Naive B cell (primary cell): ENCODE results near the gene YTHDF2. TPM values are rescaled to one million over a fixed set of nuclear protein-coding genes. Genes with fewer than 3 reads are reported as not detected.
"Not testable (repeated sequence)": the region's sequence is repeated elsewhere in the genome, so short reads cannot be mapped to it uniquely, and the experiment has no call there.

Experiments
- ATAC-seq, 2 donors: fragments of 150-1000 bp; cut with Tn5 transposase; 2 replicates each; pipeline ENCODE4 v1.10.0; 2021; ENCODE audit warnings: low read depth in 2 of 2, mild to moderate bottlenecking in 2 of 2, moderate library complexity in 2 of 2
- DNase-seq: peaks from one replicate; pipeline ENCODE4 v3.0.0; 2022
- H3K27ac Mint-ChIP-seq, 6 donors: one replicate each; pipeline ENCODE4 v1.8.0; 2020 to 2022; ENCODE audit warnings: mild to moderate bottlenecking in 6 of 6, mixed read lengths in 6 of 6, moderate library complexity in 5 of 6, inconsistent platforms in 2 of 6
- H3K27me3 Mint-ChIP-seq, 3 donors: one replicate each; pipeline ENCODE4 v1.8.0; 2021 to 2022; ENCODE audit warnings: mixed read lengths in 3 of 3, mild to moderate bottlenecking in 1 of 3
- H3K36me3 Mint-ChIP-seq, 2 donors: one replicate each; pipeline ENCODE4 v1.8.0; 2020 to 2022; ENCODE audit warnings: mixed read lengths in 2 of 2, inconsistent platforms in 1 of 2, mild to moderate bottlenecking in 1 of 2
- H3K4me1 Mint-ChIP-seq, 3 donors: one replicate each; pipeline ENCODE4 v1.8.0; 2020 to 2022; ENCODE audit warnings: mixed read lengths in 3 of 3, inconsistent platforms in 1 of 3, mild to moderate bottlenecking in 1 of 3, moderate library complexity in 1 of 3
- H3K4me3 Mint-ChIP-seq, 8 donors: one replicate each; pipeline ENCODE4 v1.8.0; 2020 to 2022; ENCODE audit warnings: mild to moderate bottlenecking in 8 of 8, mixed read lengths in 8 of 8, moderate library complexity in 8 of 8, inconsistent platforms in 2 of 8
- H3K9me3 Mint-ChIP-seq, 7 donors: one replicate each; pipeline ENCODE4 v1.8.0; 2020 to 2022; ENCODE audit warnings: mixed read lengths in 7 of 7, mild to moderate bottlenecking in 5 of 7, inconsistent platforms in 2 of 7, moderate library complexity in 1 of 7
- polyA plus RNA-seq, 6 donors: library from polyadenylated mRNA; unstranded; fragments of 300-500 nt; fragmentation: Illumina TruSeq; gene quantifications; one replicate each; pipeline ENCODE4 v1.2.3, GENCODE V29; 2021; ENCODE audit warnings: low read depth in 6 of 6

The YTHDF2 gene
- polyA plus RNA-seq, 6 donors from 2014 or later, result 114 to 195 (median 133) TPM

- Mint-ChIP-seq H3K27ac (peak overlapping the region in 3 of 6 donors; percentile 5 to 55 (median 35)), H3K36me3 (peaks cover 21 to 24% of the 10 kb centered on the region in 2 donors), H3K9me3 (no peaks in the 10 kb centered on the region), H3K4me1 (peaks cover 36 to 66% (median 43%) of the 10 kb centered on the region in 3 donors), H3K4me3 (peak overlapping the region in 4 of 8 donors; percentile 4 to 69 (median 34)), H3K27me3 (no peaks in the 10 kb centered on the region)
- DNase-seq (no peak), ATAC-seq (no peak)
These were observed 7.4 kb downstream of the YTHDF2 start for GRCh38 chr1:28744184-28744583.

- Mint-ChIP-seq H3K4me3 (peak overlapping the region in 1 of 8 donors; percentile 17), H3K36me3 (peaks cover 23 to 26% of the 10 kb centered on the region in 2 donors), H3K4me1 (peaks cover 39 to 69% (median 49%) of the 10 kb centered on the region in 3 donors), H3K27me3 (no peaks in the 10 kb centered on the region), H3K27ac (peak overlapping the region in 1 of 6 donors; percentile 33), H3K9me3 (no peaks in the 10 kb centered on the region)
- DNase-seq (no peak), ATAC-seq (no peak)
These were observed 9.0 kb downstream of the YTHDF2 start for GRCh38 chr1:28745653-28746173.

- Mint-ChIP-seq H3K27me3 (no peaks in the 10 kb centered on the region), H3K4me3 (no peak overlapping the region), H3K36me3 (peaks cover 9 to 15% of the 10 kb centered on the region in 2 donors), H3K9me3 (no peaks in the 10 kb centered on the region), H3K27ac (peak overlapping the region in 2 of 6 donors; percentile 54 to 64), H3K4me1 (peaks cover 29 to 58% (median 51%) of the 10 kb centered on the region in 3 donors)
- no peak for ATAC-seq
- no peak for DNase-seq
These were observed 13.6 kb downstream of the YTHDF2 start for GRCh38 chr1:28750330-28750729.

GRCh38 chr1:28750771-28751294 is 14.1 kb downstream of the YTHDF2 start:
- peaks cover 29 to 54% (median 51%) of the 10 kb centered on the region in 3 donors for H3K4me1 Mint-ChIP-seq
- not testable (repeated sequence) for H3K27me3 Mint-ChIP-seq, ATAC-seq, H3K9me3 Mint-ChIP-seq, DNase-seq, H3K27ac Mint-ChIP-seq
- peaks cover 9 to 15% of the 10 kb centered on the region in 2 donors for H3K36me3 Mint-ChIP-seq
- peak overlapping the region in 1 of 8 donors; percentile 21 for H3K4me3 Mint-ChIP-seq

GRCh38 chr1:28751315-28752060 is 14.7 kb downstream of the YTHDF2 start:
- no peak for DNase-seq
- H3K36me3 Mint-ChIP-seq, result peaks cover 9 to 15% of the 10 kb centered on the region in 2 donors
- H3K9me3 Mint-ChIP-seq, result no peaks in the 10 kb centered on the region
- no peaks in the 10 kb centered on the region for H3K27me3 Mint-ChIP-seq
- H3K4me1 Mint-ChIP-seq, result peaks cover 25 to 47% (median 45%) of the 10 kb centered on the region in 3 donors
- H3K4me3 Mint-ChIP-seq, result no peak overlapping the region
- H3K27ac Mint-ChIP-seq, result peak overlapping the region in 4 of 6 donors; percentile 2 to 84 (median 50)
- no peak for ATAC-seq

GRCh38 chr1:28755701-28756100 is 19.0 kb downstream of the YTHDF2 start:
- no peak overlapping the region for H3K27ac Mint-ChIP-seq
- H3K9me3 Mint-ChIP-seq, result no peaks in the 10 kb centered on the region
- no peak for ATAC-seq
- no peak overlapping the region for H3K4me3 Mint-ChIP-seq
- peaks cover 5 to 9% of the 10 kb centered on the region in 2 donors for H3K36me3 Mint-ChIP-seq
- H3K27me3 Mint-ChIP-seq, result no peaks in the 10 kb centered on the region
- peaks cover 16 to 24% (median 23%) of the 10 kb centered on the region in 3 donors for H3K4me1 Mint-ChIP-seq
- no peak for DNase-seq

- no peaks in the 10 kb centered on the region for H3K9me3 Mint-ChIP-seq
- no peak overlapping the region for H3K4me3 Mint-ChIP-seq
- peak overlapping the region in 2 of 6 donors; percentile 39 to 70 for H3K27ac Mint-ChIP-seq
- peaks cover 0 to 14% of the 10 kb centered on the region in 2 donors for H3K36me3 Mint-ChIP-seq
- DNase-seq, result no peak
- no peaks in the 10 kb centered on the region for H3K27me3 Mint-ChIP-seq
- peaks cover 11 to 21% (median 17%) of the 10 kb centered on the region in 3 donors for H3K4me1 Mint-ChIP-seq
- no peak for ATAC-seq
These were observed 20.1 kb downstream of the YTHDF2 start for GRCh38 chr1:28756846-28757245.

- Mint-ChIP-seq H3K36me3 (peaks cover 0 to 10% of the 10 kb centered on the region in 2 donors), H3K27ac (peak overlapping the region in 3 of 6 donors; percentile 12 to 75 (median 52)), H3K4me3 (no peak overlapping the region), H3K27me3 (no peaks in the 10 kb centered on the region), H3K4me1 (peaks cover 10 to 23% (median 14%) of the 10 kb centered on the region in 3 donors), H3K9me3 (no peaks in the 10 kb centered on the region)
- no peak for ATAC-seq
- DNase-seq, result no peak
These were observed 21.7 kb downstream of the YTHDF2 start for GRCh38 chr1:28758420-28758819.

GRCh38 chr1:28759257-28759656 is 22.5 kb downstream of the YTHDF2 start:
- ATAC-seq (no peak), DNase-seq (no peak)
- Mint-ChIP-seq H3K4me1 (peaks cover 5 to 21% (median 9%) of the 10 kb centered on the region in 3 donors), H3K27me3 (no peaks in the 10 kb centered on the region), H3K9me3 (no peaks in the 10 kb centered on the region), H3K4me3 (no peak overlapping the region), H3K27ac (no peak overlapping the region), H3K36me3 (peaks cover 0 to 7% of the 10 kb centered on the region in 2 donors)

GRCh38 chr1:28761189-28761588 is 24.4 kb downstream of the YTHDF2 start:
- Mint-ChIP-seq H3K27me3 (no peaks in the 10 kb centered on the region), H3K4me3 (no peak overlapping the region), H3K36me3 (peaks cover 0 to 7% of the 10 kb centered on the region in 2 donors), H3K27ac (peak overlapping the region in 1 of 6 donors; percentile 74), H3K9me3 (no peaks in the 10 kb centered on the region), H3K4me1 (peaks cover 16 to 29% (median 20%) of the 10 kb centered on the region in 3 donors)
- ATAC-seq, result no peak
- DNase-seq, result no peak

- DNase-seq (no peak), ATAC-seq (no peak)
- H3K27me3 Mint-ChIP-seq, result no peaks in the 10 kb centered on the region
- peaks cover 13 to 27% (median 19%) of the 10 kb centered on the region in 3 donors for H3K4me1 Mint-ChIP-seq
- peak overlapping the region in 1 of 8 donors; percentile 35 for H3K4me3 Mint-ChIP-seq
- H3K27ac Mint-ChIP-seq, result peak overlapping the region in 3 of 6 donors; percentile 38 to 44 (median 41)
- H3K36me3 Mint-ChIP-seq, result no peaks in the 10 kb centered on the region
- H3K9me3 Mint-ChIP-seq, result no peaks in the 10 kb centered on the region
These were observed 29.9 kb downstream of the YTHDF2 start for GRCh38 chr1:28766532-28767183.

- Mint-ChIP-seq H3K36me3 (no peaks in the 10 kb centered on the region), H3K27me3 (no peaks in the 10 kb centered on the region), H3K4me1 (peaks cover 6 to 25% (median 18%) of the 10 kb centered on the region in 3 donors), H3K4me3 (no peak overlapping the region), H3K27ac (no peak overlapping the region), H3K9me3 (no peaks in the 10 kb centered on the region)
- ATAC-seq (no peak), DNase-seq (no peak)
These were observed 33.9 kb downstream of the YTHDF2 start for GRCh38 chr1:28770601-28771165.

- Mint-ChIP-seq H3K4me1 (peaks cover 0 to 15% (median 5%) of the 10 kb centered on the region in 3 donors), H3K27ac (peak overlapping the region in 1 of 6 donors; percentile 27)
- H3K36me3 Mint-ChIP-seq, H3K4me3 Mint-ChIP-seq, H3K9me3 Mint-ChIP-seq, ATAC-seq, H3K27me3 Mint-ChIP-seq, DNase-seq: not testable (repeated sequence)
These were observed 35.2 kb downstream of the YTHDF2 start for GRCh38 chr1:28771921-28772320.
